CD8-positive, alpha-beta memory T cell (primary cell): ENCODE results near the gene MARK2. TPM values are rescaled to one million over a fixed set of nuclear protein-coding genes. Genes with fewer than 3 reads are reported as not detected.

Experiments
- CTCF ChIA-PET: fragments of 350-600 bp; sonication (Branson Sonifier 250); formaldehyde crosslinking; loops from one replicate; lab custom pipeline; 2021; ENCODE audit warnings: antibody characterized with exemption; lab: Charles Lee
- POLR2A ChIA-PET: fragments of 350-600 bp; sonication (Branson Sonifier 250); formaldehyde crosslinking; loops from one replicate; lab custom pipeline; 2021; ENCODE audit warnings: antibody characterized with exemption; lab: Charles Lee
- DNase-seq, 5 donors: peaks; one replicate each; pipeline versions ENCODE4 v3.0.0 to v3.0.0-alpha.2; 2020 to 2022; ENCODE audit warnings: mixed read lengths in 1 of 5
- H3K27ac ChIP-seq: one replicate; pipeline ENCODE4 v1.7.0; 2013; ENCODE audit warnings: low read depth, mild to moderate bottlenecking, low read length, moderate library complexity
- H3K27me3 ChIP-seq: 2 replicates; pipeline ENCODE4 v1.7.0; 2013; ENCODE audit warnings: low read length, mild to moderate bottlenecking; ENCODE audit not compliant: insufficient read depth, poor library complexity, severe bottlenecking
- H3K36me3 ChIP-seq: 2 replicates; pipeline ENCODE4 v1.7.0; 2013; ENCODE audit warnings: mild to moderate bottlenecking, low read length, moderate library complexity; ENCODE audit not compliant: insufficient read depth
- H3K4me1 ChIP-seq: 2 replicates; pipeline ENCODE4 v1.7.0; 2013; ENCODE audit warnings: mild to moderate bottlenecking, low read length, moderate library complexity; ENCODE audit not compliant: insufficient read depth
- H3K4me3 ChIP-seq: 2 replicates; pipeline ENCODE4 v1.7.0; 2013; ENCODE audit warnings: mild to moderate bottlenecking, low read length
- H3K9me3 ChIP-seq: 2 replicates; pipeline ENCODE4 v1.7.0; 2013; ENCODE audit warnings: mild to moderate bottlenecking, low read length
- H3K27ac Mint-ChIP-seq, 8 donors: one replicate each; pipeline ENCODE4 v1.8.0; 2020 to 2021; ENCODE audit warnings: mixed read lengths in 8 of 8, mild to moderate bottlenecking in 6 of 8, inconsistent platforms in 3 of 8, moderate library complexity in 3 of 8
- H3K27me3 Mint-ChIP-seq, 2 donors: one replicate each; pipeline ENCODE4 v1.8.0; 2020 to 2021; ENCODE audit warnings: mixed read lengths in 2 of 2, mild to moderate bottlenecking in 1 of 2, moderate library complexity in 1 of 2
- H3K36me3 Mint-ChIP-seq, 3 donors: one replicate each; pipeline ENCODE4 v1.8.0; 2020 to 2021; ENCODE audit warnings: mixed read lengths in 3 of 3, inconsistent platforms in 1 of 3, mild to moderate bottlenecking in 1 of 3
- H3K4me1 Mint-ChIP-seq, 3 donors: one replicate each; pipeline ENCODE4 v1.8.0; 2020 to 2021; ENCODE audit warnings: mixed read lengths in 3 of 3, inconsistent platforms in 1 of 3, mild to moderate bottlenecking in 1 of 3
- H3K4me3 Mint-ChIP-seq, 7 donors: one replicate each; pipeline ENCODE4 v1.8.0; 2020 to 2021; ENCODE audit warnings: mixed read lengths in 7 of 7, mild to moderate bottlenecking in 6 of 7, moderate library complexity in 4 of 7, inconsistent platforms in 2 of 7
- H3K9me3 Mint-ChIP-seq, 5 donors: one replicate each; pipeline ENCODE4 v1.8.0; 2020 to 2022; ENCODE audit warnings: mixed read lengths in 5 of 5, mild to moderate bottlenecking in 3 of 5, moderate library complexity in 2 of 5, inconsistent platforms in 1 of 5
- polyA plus RNA-seq: library from polyadenylated mRNA; unstranded; fragments of 300-500 nt; fragmentation: Illumina TruSeq; gene quantifications from one replicate; pipeline ENCODE4 v1.2.3, GENCODE V29; 2021
- total RNA-seq, 2 experiments: library from RNA; stranded (reverse); gene quantifications; one replicate each; pipeline ENCODE4 v1.2.3, GENCODE V29; 2021

The MARK2 gene
- total and polyA plus RNA-seq, 3 experiments from 2014 or later, result 34.5 to 72.5 (median 38.0) TPM

- Histone ChIP-seq H3K36me3 (peaks cover 14% of the 10 kb centered on the region), H3K9me3 (no peaks in the 10 kb centered on the region), H3K4me1 (peaks cover 35% of the 10 kb centered on the region), H3K4me3 (peak overlapping the region; percentile 13), H3K27ac (no peak overlapping the region), H3K27me3 (no peaks in the 10 kb centered on the region)
- DNase-seq, result peak in 4 of 5 donors; percentile 11 to 66 (median 32)
- Mint-ChIP-seq H3K36me3 (peaks cover 0 to 52% (median 10%) of the 10 kb centered on the region in 3 donors), H3K27me3 (peaks cover 0 to 2% of the 10 kb centered on the region in 2 donors), H3K4me3 (peak overlapping the region; percentile 19 to 89 (median 68)), H3K9me3 (no peaks in the 10 kb centered on the region), H3K4me1 (peaks cover 30 to 46% (median 33%) of the 10 kb centered on the region in 3 donors), H3K27ac (peak overlapping the region; percentile 68 to 92 (median 86))
- ChIA-PET POLR2A (interaction anchor here (0.6 to 1.5 kb wide), 4 partner anchors 13 to 75 kb away, joined by 3 to 11 read pairs (median 4); partner anchors contain the start of genes COX8A and NAA40), CTCF (interaction anchor here (1.0 to 12.8 kb wide), 6 partner anchors 9 to 114 kb away, joined by 3 to 225 read pairs (median 4); partner anchors contain the start of gene MARK2)
These were observed 113.0 kb downstream of the MARK2 start for GRCh38 chr11:63951779-63952536.

- peaks cover 30 to 46% (median 33%) of the 10 kb centered on the region in 3 donors for H3K4me1 Mint-ChIP-seq
- Histone ChIP-seq H3K9me3 (no peaks in the 10 kb centered on the region), H3K27me3 (no peaks in the 10 kb centered on the region), H3K36me3 (peaks cover 14% of the 10 kb centered on the region), H3K4me3 (no peak overlapping the region), H3K4me1 (peaks cover 35% of the 10 kb centered on the region), H3K27ac (no peak overlapping the region)
- H3K27me3 Mint-ChIP-seq, result peaks cover 0 to 2% of the 10 kb centered on the region in 2 donors
- POLR2A ChIA-PET, result interaction anchor here (0.6 kb wide), 1 partner anchor 76 kb away, joined by 11 read pairs; no protein-coding TSS in a partner anchor
- H3K27ac Mint-ChIP-seq, result peak overlapping the region; percentile 68 to 92 (median 86)
- DNase-seq, result no peak
- peaks cover 0 to 50% (median 10%) of the 10 kb centered on the region in 3 donors for H3K36me3 Mint-ChIP-seq
- CTCF ChIA-PET, result interaction anchor here (1.0 to 12.8 kb wide), 3 partner anchors 10 to 115 kb away, joined by 3 to 225 read pairs (median 4); partner anchors contain the start of gene MARK2
- peak overlapping the region in 6 of 7 donors; percentile 39 to 89 (median 66) for H3K4me3 Mint-ChIP-seq
- H3K9me3 Mint-ChIP-seq, result no peaks in the 10 kb centered on the region
These were observed 113.7 kb downstream of the MARK2 start for GRCh38 chr11:63952570-63952969.

- Histone ChIP-seq H3K4me3 (no peak overlapping the region), H3K36me3 (peaks cover 14% of the 10 kb centered on the region), H3K27ac (no peak overlapping the region), H3K9me3 (no peaks in the 10 kb centered on the region), H3K4me1 (peaks cover 29% of the 10 kb centered on the region), H3K27me3 (no peaks in the 10 kb centered on the region)
- Mint-ChIP-seq H3K36me3 (peaks cover 0 to 34% (median 5%) of the 10 kb centered on the region in 3 donors), H3K9me3 (no peaks in the 10 kb centered on the region), H3K4me1 (peaks cover 23 to 44% (median 28%) of the 10 kb centered on the region in 3 donors), H3K4me3 (no peak overlapping the region), H3K27ac (no peak overlapping the region), H3K27me3 (no peaks in the 10 kb centered on the region)
- DNase-seq, result no peak
- CTCF ChIA-PET, result interaction anchor here (2.1 kb wide), 1 partner anchor 121 kb away, joined by 6 read pairs; no protein-coding TSS in a partner anchor
- POLR2A ChIA-PET, result interaction anchor here (0.5 to 1.0 kb wide), 3 partner anchors 18 to 180 kb away, joined by 3 to 10 read pairs (median 3); no protein-coding TSS in a partner anchor
These were observed 119.1 kb downstream of the MARK2 start for GRCh38 chr11:63958008-63958407.

Other genes starting within 250 kb of the MARK2 start
- gene PLAAT3, start 224.7 kb upstream of the MARK2 start, total RNA-seq, result 10 to 100 TPM; 13.9 to 16.0 TPM
- 39.5 TPM for gene PLAAT3, start 224.7 kb upstream of the MARK2 start, polyA plus RNA-seq
- 10 to 100 TPM; 41.9 to 42.1 TPM for gene ATL3, start 167.7 kb upstream of the MARK2 start, total RNA-seq
- 21.5 TPM for gene ATL3, start 167.7 kb upstream of the MARK2 start, polyA plus RNA-seq
- gene RTN3, start 157.6 kb upstream of the MARK2 start, total RNA-seq, result 10 to 100 TPM; 46.5 to 48.5 TPM
- 48.4 TPM for gene RTN3, start 157.6 kb upstream of the MARK2 start, polyA plus RNA-seq
- 1 to 10 TPM; 7.0 to 7.6 TPM for gene ZFTA, start 70.3 kb upstream of the MARK2 start, total RNA-seq
- gene ZFTA, start 70.3 kb upstream of the MARK2 start, polyA plus RNA-seq, result 0.37 TPM
- gene SPINDOC, start 25.7 kb upstream of the MARK2 start, total RNA-seq, result 10 to 100 TPM; 38.7 to 41.4 TPM
- gene SPINDOC, start 25.7 kb upstream of the MARK2 start, polyA plus RNA-seq, result 1.4 TPM
- under 1 TPM; 0.11 to 0.13 TPM for gene RCOR2, start 78.1 kb downstream of the MARK2 start, total RNA-seq
- not detected for gene RCOR2, start 78.1 kb downstream of the MARK2 start, polyA plus RNA-seq
- gene NAA40, start 99.9 kb downstream of the MARK2 start, total RNA-seq, result 10 to 100 TPM; 20.2 to 26.2 TPM
- 15.9 TPM for gene NAA40, start 99.9 kb downstream of the MARK2 start, polyA plus RNA-seq
- gene COX8A, start 135.5 kb downstream of the MARK2 start, total RNA-seq, result 100 to 1,000 TPM; 373 to 424 TPM
- gene COX8A, start 135.5 kb downstream of the MARK2 start, polyA plus RNA-seq, result 388 TPM
- 10 to 100 TPM; 75.8 to 85.0 TPM for gene OTUB1, start 147.3 kb downstream of the MARK2 start, total RNA-seq
- 135 TPM for gene OTUB1, start 147.3 kb downstream of the MARK2 start, polyA plus RNA-seq
- not detected for gene FLRT1, start 196.8 kb downstream of the MARK2 start, total RNA-seq
- gene FLRT1, start 196.8 kb downstream of the MARK2 start, polyA plus RNA-seq, result not detected